ENCODE results near the gene LRRFIP1. TPM values are rescaled to one million over a fixed set of nuclear protein-coding genes. Genes with fewer than 3 reads are reported as not detected.

Gene LRRFIP1
- total and polyA plus RNA-seq, 9 of the 15 experiments (the other 6 are each of a cell fraction or from before 2014, with no cell fraction given): 13.1 to 45.2 (median 31.3) TPM

DNA sequence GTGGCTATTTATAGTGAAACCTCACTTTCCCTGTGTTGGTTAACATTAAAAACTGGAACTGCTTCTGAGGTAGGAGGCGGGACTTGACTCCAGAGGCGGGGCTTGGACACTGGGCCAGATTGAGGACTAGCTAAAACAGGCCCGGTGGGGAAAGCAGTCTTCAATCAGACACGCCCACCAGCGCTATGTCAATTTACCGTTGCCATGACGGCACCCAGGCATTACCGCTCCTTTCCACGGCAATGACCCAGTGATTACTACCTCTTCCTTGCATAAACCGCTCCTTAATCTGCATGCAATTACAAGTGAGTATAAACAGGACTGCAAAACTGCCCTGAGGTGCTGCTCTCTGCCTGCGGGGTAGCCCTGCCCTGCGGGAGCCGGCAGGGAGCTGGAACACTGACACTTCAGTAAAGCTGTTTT, 35.3 kb downstream of the LRRFIP1 start (continued):
- no peak for TF ChIP-seq ZBTB1 (CRISPR knock-in tag; IDR thresholded peaks at IDR 0.05; ENCODE audit: borderline replicate concordance, low read depth)
- TF ChIP-seq RFX1 (IDR thresholded peaks at IDR 0.05): peak; percentile 86
- TF ChIP-seq LCOR (CRISPR knock-in tag; IDR thresholded peaks at IDR 0.05): no peak
- TF ChIP-seq REST (IDR thresholded peaks at IDR 0.05; ENCODE audit: borderline replicate concordance): peak; percentile 76
- no peak for TF ChIP-seq REST (CRISPR knock-in tag; IDR thresholded peaks at IDR 0.05; ENCODE audit: low read depth)
- no peak for TF ChIP-seq ZNF197 (CRISPR knock-in tag; IDR thresholded peaks at IDR 0.05; ENCODE audit: low read depth)

Data from K562 (cell line).